Ishikawa (cell line): ENCODE results near the gene TTC27.

Experiments
- MAX ChIP-seq: IDR thresholded peaks from 2 replicates; pipeline ENCODE4 v1.6.1; 2012
- NFIC ChIP-seq: IDR thresholded peaks from 2 replicates; pipeline ENCODE4 v1.6.1; 2012
- YY1 ChIP-seq: IDR thresholded peaks from 2 replicates; pipeline ENCODE4 v1.6.1; 2012; ENCODE audit warnings: low read depth

DNA sequence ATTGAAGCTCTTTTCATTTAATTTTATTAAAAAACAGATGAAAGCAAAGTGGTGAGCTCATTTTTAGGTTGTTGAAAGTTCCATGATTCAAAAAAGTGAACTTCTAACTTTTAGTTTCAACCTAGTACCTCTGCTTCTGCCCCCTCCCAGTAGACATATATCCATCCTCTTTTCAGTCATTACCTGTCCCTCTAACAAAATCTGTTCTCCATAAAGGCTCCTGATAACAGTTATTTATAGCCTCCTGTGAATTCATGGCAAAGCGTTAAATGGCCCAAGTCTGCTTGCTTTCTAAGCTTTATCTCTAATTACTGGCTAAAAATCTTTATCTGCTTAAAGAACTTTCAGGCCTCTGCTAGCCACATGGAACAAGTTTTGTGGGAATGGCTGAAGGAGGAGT, 148.1 kb downstream of the TTC27 start:
- TF ChIP-seq MAX (no peak), YY1 (no peak), NFIC (no peak)
